Stimulated activated CD4-positive, alpha-beta T cell treated with anti-CD3 and anti-CD28 coated beads, Interleukin-2, amount 100 ng/mL, for 48 hours (primary cell): ENCODE data around the gene DNAH1.

Source experiments
- DNase-seq, 2 donors: peaks; one replicate each; pipeline ENCODE4 v3.0.0-alpha.2; 2020

DNAH1 gene

GRCh38 chr3:52406791-52407510 lies 90.8 kb downstream of the DNAH1 start:
- no peak for DNase-seq

GRCh38 chr3:52407779-52408178 lies 91.7 kb downstream of the DNAH1 start:
- DNase-seq: no peak

DNA sequence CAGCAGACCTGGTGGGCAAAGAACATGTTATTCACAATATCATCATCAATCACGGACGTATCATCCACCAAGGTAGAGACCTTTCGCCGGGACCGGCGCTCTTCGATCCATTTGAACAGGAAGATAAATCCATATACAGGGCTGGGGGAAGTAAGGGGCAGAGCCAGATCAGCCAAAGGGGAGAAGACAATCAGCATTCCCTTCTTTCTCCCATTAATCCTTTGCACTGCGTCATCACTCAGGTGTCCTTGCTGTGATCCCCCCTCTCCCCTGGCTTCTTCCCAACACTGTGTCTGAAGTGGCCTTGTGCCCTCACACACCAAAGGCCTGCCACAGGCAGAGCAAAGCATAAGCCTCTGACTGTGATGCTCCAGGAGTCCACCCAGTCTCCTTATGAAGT lies 92.3 kb downstream of the DNAH1 start:
- no peak for DNase-seq

DNA sequence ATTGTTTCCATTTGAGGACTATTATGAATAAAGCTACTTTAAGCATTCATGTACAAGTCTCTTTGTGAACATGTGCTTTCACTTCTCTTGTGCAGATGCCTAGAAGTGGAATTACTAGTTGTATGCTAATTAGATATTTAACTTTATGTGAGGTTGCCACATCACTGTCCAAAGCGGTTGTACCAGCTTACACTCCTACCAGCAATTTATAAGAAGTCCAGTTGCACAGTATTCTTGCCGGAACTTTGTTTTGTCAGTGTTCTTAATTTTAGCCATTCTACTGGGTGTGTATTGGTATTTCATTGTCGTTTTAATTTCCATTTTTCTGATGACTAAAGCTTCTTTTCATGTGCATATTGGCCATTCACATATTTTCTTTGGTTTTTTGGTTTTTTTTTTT lies 99.7 kb downstream of the DNAH1 start:
- DNase-seq: no peak

GRCh38 chr3:52420388-52420787 lies 104.3 kb downstream of the DNAH1 start:
- no peak for DNase-seq

DNA sequence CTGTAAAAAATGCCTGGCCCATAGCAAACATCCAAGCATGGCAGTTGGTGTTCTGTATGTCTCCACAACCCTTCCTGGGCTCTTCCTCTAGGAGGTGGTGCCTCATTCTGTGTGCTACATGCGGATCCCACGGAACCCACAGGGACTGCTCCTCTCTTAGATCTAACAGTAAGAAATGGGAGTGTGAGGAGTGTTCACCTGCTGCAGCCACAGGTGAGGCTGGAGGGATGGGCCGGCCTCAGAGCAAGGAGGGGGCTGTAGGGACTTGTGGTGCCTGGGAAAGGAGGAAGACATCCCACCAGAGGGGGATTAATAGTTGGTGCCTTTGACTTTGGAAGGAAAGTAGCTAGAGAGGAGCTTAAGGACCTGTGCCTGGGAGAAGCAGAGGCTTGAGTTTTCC lies 106.5 kb downstream of the DNAH1 start:
- DNase-seq: no peak

GRCh38 chr3:52423173-52423572 lies 107.1 kb downstream of the DNAH1 start:
- no peak for DNase-seq

GRCh38 chr3:52428151-52429005 lies 112.3 kb downstream of the DNAH1 start:
- DNase-seq: peak; percentile 23 to 28

GRCh38 chr3:52429031-52429430 lies 112.9 kb downstream of the DNAH1 start:
- no peak for DNase-seq

DNA sequence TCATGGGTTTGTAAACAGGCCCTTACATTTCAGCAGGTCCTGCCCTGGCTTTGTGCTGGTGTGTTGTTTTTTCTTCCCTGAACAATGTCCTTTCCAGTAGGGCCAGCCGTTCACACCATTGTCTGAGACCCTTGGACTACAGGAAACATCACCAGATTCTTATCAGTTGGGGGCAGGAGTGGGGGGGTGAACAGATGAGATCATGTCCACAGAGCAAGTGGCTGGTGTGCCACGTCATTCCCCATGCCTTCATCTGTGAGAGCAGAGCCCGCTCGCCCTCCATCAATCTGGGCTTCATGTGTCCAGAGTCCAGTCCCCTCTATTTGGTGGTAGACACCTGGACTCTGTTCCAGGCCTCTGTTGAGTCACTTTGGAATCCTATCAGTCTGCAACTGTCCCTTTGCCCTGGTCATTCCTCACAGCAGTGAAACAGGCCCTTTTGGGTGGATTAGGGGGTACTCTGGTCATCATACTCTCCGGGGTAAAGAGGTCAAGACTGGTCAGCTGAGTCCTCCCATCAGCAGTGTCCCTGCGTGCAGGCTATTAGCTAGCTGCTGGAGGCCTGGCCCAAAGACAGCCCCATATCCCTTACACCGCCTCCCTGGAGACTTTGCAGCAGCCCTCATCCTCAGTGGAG lies 113.8 kb downstream of the DNAH1 start:
- DNase-seq: no peak

DNA sequence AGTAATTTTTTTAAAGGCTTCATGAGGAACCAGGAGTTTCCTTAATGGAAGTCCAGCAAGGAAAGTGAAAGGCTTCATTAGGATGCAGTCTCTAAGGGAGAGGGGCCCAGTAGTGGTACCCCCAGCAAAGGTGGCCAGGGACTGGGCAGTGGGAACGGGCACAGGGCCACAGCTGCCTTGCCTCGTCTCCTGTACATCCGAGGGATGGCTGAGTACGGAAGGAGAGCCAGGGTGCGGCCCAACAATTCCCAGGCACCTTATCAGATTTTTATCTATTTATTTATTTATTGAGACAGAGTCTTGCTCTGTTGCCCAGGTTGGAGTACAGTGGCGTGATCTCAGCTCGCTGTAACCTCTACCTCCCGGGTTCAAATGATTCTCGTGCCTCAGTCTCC lies 114.3 kb downstream of the DNAH1 start:
- no peak for DNase-seq

GRCh38 chr3:52431459-52432223 lies 115.5 kb downstream of the DNAH1 start:
- DNase-seq: no peak

- no peak for DNase-seq
These were observed 116.1 kb downstream of the DNAH1 start for GRCh38 chr3:52432225-52432624.

- no peak for DNase-seq
These were observed 116.6 kb downstream of the DNAH1 start for GRCh38 chr3:52432691-52433141.

- DNase-seq: no peak
These were observed 117.3 kb downstream of the DNAH1 start for GRCh38 chr3:52433328-52433995.

- no peak for DNase-seq
These were observed 117.9 kb downstream of the DNAH1 start for GRCh38 chr3:52433996-52434479.

- DNase-seq: no peak
These were observed 118.5 kb downstream of the DNAH1 start for GRCh38 chr3:52434491-52435115.

DNA sequence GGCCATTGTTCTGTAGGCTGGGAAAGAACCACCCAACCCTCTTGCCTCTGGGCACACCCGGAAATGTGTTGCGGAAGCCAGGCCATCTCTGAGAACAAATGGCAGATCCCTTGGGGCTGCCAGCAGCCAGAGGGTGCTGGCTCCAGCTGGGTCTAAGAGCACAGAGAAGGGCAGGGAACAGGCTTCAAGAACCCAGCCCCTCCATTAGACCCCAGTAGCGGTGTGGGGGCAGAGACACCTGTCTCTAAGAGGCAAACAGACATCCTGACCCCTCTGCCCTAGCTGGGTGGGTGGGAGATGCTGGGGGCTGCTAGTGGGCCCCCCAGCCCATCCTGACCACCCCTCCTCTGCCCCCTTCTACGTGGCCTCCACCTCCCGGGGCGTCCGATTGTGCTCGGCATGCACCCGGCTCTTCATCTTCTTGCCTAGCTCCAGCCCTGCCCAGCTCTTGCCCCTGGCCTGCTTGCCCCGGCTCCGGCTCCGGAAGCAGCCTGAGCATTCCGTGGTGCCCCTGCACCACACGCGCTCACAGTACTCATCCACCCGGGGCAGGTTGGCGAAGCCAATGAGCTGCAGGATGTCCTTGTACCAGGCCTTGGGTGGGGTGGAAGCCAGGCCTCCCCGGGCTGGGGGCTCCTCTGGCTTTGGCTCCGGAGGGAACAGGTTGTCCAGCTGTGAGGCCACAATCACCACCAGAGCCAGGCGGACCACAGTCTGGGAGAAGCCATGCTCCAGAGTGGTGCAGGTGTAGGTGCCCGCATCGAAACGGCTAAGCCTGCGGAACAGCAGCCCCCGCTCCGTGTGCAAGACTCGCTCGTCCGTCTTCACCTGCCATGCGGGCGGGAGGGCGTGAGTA lies 119.4 kb downstream of the DNAH1 start:
- no peak for DNase-seq

DNA sequence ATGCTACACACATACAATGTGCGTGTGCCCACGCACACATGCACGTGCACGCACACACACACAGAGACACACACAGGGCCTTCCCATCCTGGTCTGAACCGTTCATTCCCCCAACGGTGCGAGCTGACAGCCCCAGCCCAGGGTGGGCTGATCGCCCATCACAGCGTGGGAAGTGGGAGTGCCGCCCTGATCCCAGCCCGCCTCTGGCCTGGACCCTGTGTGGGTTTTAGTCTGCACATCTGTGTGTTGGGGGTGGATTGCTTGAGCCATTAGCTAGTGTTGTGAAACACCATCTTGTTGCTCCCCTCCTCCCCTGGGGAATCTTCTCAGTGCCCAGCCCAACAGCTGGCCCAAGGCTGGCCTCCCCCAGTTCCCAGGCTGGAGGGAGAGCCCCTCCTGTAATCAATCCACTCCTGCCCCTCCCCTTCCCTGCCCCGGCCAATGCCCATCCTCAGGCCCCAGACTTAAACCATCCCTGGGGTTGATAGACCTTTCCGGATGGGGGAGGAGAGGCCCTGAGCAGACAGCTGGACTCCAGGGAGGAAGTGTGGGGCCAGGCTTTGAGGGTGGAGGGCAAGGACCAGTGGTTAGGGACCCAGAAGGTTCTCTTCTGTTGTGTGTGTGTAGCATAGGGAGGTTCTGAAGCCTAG lies 120.5 kb downstream of the DNAH1 start:
- no peak for DNase-seq
